ENCODE results near the gene ORMDL2. TPM values are rescaled to one million over a fixed set of nuclear protein-coding genes. Genes with fewer than 3 reads are reported as not detected.
A peak's percentile ranks its signal among the peaks of the same experiment; 100 is the strongest.

Gene ORMDL2
- total and polyA plus RNA-seq, 2 donors (not counting 1 experiment from before 2014, with no cell fraction given): 26.9 to 54.5 TPM

GRCh38 chr12:55850893-55851292 is 33.1 kb downstream of the ORMDL2 start:
- Histone ChIP-seq H3K4me2 (ENCODE audit: extremely low read depth, insufficient read depth, low read length) (no peak overlapping the region), H4K20me1 (ENCODE audit: control insufficient read depth, extremely low read depth, insufficient read depth, low read length) (no peaks in the 10 kb centered on the region), H3K79me2 (ENCODE audit: control insufficient read depth, insufficient read depth, low read length) (no peaks in the 10 kb centered on the region), H3K27me3 (ENCODE audit: control insufficient read depth, insufficient read depth, low read length) (no peaks in the 10 kb centered on the region), H3K9ac (ENCODE audit: insufficient read depth, low read length) (no peak overlapping the region), H3K27ac (ENCODE audit: insufficient read depth, low read length) (no peak overlapping the region), H2AFZ (ENCODE audit: low read length) (no peak overlapping the region), H3K4me3 (replicated peaks in 1 of 4; ENCODE audit: control extremely low read depth in 1 of 4, insufficient read depth in 1 of 4, low read depth in 3 of 4, low read length in 4 of 4) (no peak overlapping the region), H3K4me1 (ENCODE audit: control insufficient read depth, extremely low read depth, insufficient read depth, low read length) (peaks cover 13% of the 10 kb centered on the region), H3K36me3 (ENCODE audit: control insufficient read depth, insufficient read depth, low read length) (no peaks in the 10 kb centered on the region), H3K9me3 (ENCODE audit: control insufficient read depth, insufficient read depth, low read depth, low read length) (no peaks in the 10 kb centered on the region)
- peak in 1 of 2 donors; percentile 51 for DNase-seq (ENCODE audit: low read depth in 2 of 2)
- no peak for TF ChIP-seq EZH2 (IDR thresholded peaks at IDR 0.05; ENCODE audit: low read length, missing control alignments)
- TF ChIP-seq, protein P1, sequence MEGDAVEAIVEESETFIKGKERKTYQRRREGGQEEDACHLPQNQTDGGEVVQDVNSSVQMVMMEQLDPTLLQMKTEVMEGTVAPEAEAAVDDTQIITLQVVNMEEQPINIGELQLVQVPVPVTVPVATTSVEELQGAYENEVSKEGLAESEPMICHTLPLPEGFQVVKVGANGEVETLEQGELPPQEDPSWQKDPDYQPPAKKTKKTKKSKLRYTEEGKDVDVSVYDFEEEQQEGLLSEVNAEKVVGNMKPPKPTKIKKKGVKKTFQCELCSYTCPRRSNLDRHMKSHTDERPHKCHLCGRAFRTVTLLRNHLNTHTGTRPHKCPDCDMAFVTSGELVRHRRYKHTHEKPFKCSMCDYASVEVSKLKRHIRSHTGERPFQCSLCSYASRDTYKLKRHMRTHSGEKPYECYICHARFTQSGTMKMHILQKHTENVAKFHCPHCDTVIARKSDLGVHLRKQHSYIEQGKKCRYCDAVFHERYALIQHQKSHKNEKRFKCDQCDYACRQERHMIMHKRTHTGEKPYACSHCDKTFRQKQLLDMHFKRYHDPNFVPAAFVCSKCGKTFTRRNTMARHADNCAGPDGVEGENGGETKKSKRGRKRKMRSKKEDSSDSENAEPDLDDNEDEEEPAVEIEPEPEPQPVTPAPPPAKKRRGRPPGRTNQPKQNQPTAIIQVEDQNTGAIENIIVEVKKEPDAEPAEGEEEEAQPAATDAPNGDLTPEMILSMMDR (conservative IDR thresholded peaks at IDR 0.05 in 1 of 2, IDR thresholded peaks at IDR 0.05 in 1 of 2; ENCODE audit: low read depth in 1 of 2, low read length in 2 of 2): no peak

GRCh38 chr12:55852740-55853139 is 34.9 kb downstream of the ORMDL2 start:
- DNase-seq (ENCODE audit: low read depth in 2 of 2): no peak
- Histone ChIP-seq H3K4me3 (replicated peaks in 1 of 4; ENCODE audit: control extremely low read depth in 1 of 4, insufficient read depth in 1 of 4, low read depth in 3 of 4, low read length in 4 of 4) (no peak overlapping the region), H3K9me3 (ENCODE audit: control insufficient read depth, insufficient read depth, low read depth, low read length) (no peaks in the 10 kb centered on the region), H3K4me1 (ENCODE audit: control insufficient read depth, extremely low read depth, insufficient read depth, low read length) (peaks cover 4% of the 10 kb centered on the region), H3K27ac (ENCODE audit: insufficient read depth, low read length) (no peak overlapping the region), H2AFZ (ENCODE audit: low read length) (no peak overlapping the region), H3K79me2 (ENCODE audit: control insufficient read depth, insufficient read depth, low read length) (no peaks in the 10 kb centered on the region), H3K9ac (ENCODE audit: insufficient read depth, low read length) (no peak overlapping the region), H3K36me3 (ENCODE audit: control insufficient read depth, insufficient read depth, low read length) (no peaks in the 10 kb centered on the region), H3K27me3 (ENCODE audit: control insufficient read depth, insufficient read depth, low read length) (no peaks in the 10 kb centered on the region), H3K4me2 (ENCODE audit: extremely low read depth, insufficient read depth, low read length) (no peak overlapping the region), H4K20me1 (ENCODE audit: control insufficient read depth, extremely low read depth, insufficient read depth, low read length) (no peaks in the 10 kb centered on the region)
- TF ChIP-seq EZH2 (IDR thresholded peaks at IDR 0.05; ENCODE audit: low read length, missing control alignments): no peak
- TF ChIP-seq, protein P1 (conservative IDR thresholded peaks at IDR 0.05 in 1 of 2, IDR thresholded peaks at IDR 0.05 in 1 of 2; ENCODE audit: low read depth in 1 of 2, low read length in 2 of 2): no peak

GRCh38 chr12:55861396-55861795 is 43.6 kb downstream of the ORMDL2 start:
- H4K20me1 ChIP-seq (ENCODE audit: control insufficient read depth, extremely low read depth, insufficient read depth, low read length): no peaks in the 10 kb centered on the region
- no peaks in the 10 kb centered on the region for H3K4me1 ChIP-seq (ENCODE audit: control insufficient read depth, extremely low read depth, insufficient read depth, low read length)
- H3K27ac ChIP-seq (ENCODE audit: insufficient read depth, low read length): no peak overlapping the region

More at GRCh38 chr12:55861396-55861795, 43.6 kb downstream of the ORMDL2 start:
- no peak for DNase-seq (ENCODE audit: low read depth in 2 of 2)
- no peak overlapping the region for H3K4me2 ChIP-seq (ENCODE audit: extremely low read depth, insufficient read depth, low read length)
- no peak overlapping the region for H2AFZ ChIP-seq (ENCODE audit: low read length)
- H3K9me3 ChIP-seq (ENCODE audit: control insufficient read depth, insufficient read depth, low read depth, low read length): no peaks in the 10 kb centered on the region
- H3K4me3 ChIP-seq (replicated peaks in 1 of 4; ENCODE audit: control extremely low read depth in 1 of 4, insufficient read depth in 1 of 4, low read depth in 3 of 4, low read length in 4 of 4): no peak overlapping the region
- H3K9ac ChIP-seq (ENCODE audit: insufficient read depth, low read length): no peak overlapping the region
- TF ChIP-seq, protein P1 (conservative IDR thresholded peaks at IDR 0.05 in 1 of 2, IDR thresholded peaks at IDR 0.05 in 1 of 2; ENCODE audit: low read depth in 1 of 2, low read length in 2 of 2): no peak
- no peak for TF ChIP-seq EZH2 (IDR thresholded peaks at IDR 0.05; ENCODE audit: low read length, missing control alignments)
- no peaks in the 10 kb centered on the region for H3K36me3 ChIP-seq (ENCODE audit: control insufficient read depth, insufficient read depth, low read length)
- no peaks in the 10 kb centered on the region for H3K79me2 ChIP-seq (ENCODE audit: control insufficient read depth, insufficient read depth, low read length)
- no peaks in the 10 kb centered on the region for H3K27me3 ChIP-seq (ENCODE audit: control insufficient read depth, insufficient read depth, low read length)

All from fibroblast of lung (primary cell).